ENCODE data around the gene NCKAP5. TPM values are rescaled to one million over a fixed set of nuclear protein-coding genes. Genes with fewer than 3 reads are reported as not detected.

NCKAP5 gene
- total RNA-seq, 1 experiment from 2014 or later, result 3.2 TPM

- ChIA-PET CTCF (no interaction called here), POLR2A (ENCODE audit: unreplicated experiment) (no interaction called here)
- Histone ChIP-seq H4K20me1 (ENCODE audit: low read length) (no peaks in the 10 kb centered on the region), H3K4me1 (ENCODE audit: insufficient read depth, low read length) (peaks cover 5% of the 10 kb centered on the region; the same call in 1 of the 2 replicates), H3K9me2 (replicated peaks; ENCODE audit: low read length) (no peaks in the 10 kb centered on the region), H3F3A (ENCODE audit: low read length, unreplicated experiment) (no peaks in the 10 kb centered on the region), H3K4me2 (ENCODE audit: low read length) (no peak overlapping the region), H3K4me3 (ENCODE audit: low read length) (no peak overlapping the region), H3K27ac (ENCODE audit: low read length) (no peak overlapping the region), H3K79me2 (ENCODE audit: low read length) (no peaks in the 10 kb centered on the region), H3K36me3 (ENCODE audit: low read depth, low read length) (no peaks in the 10 kb centered on the region), H3K9ac (ENCODE audit: low read length) (no peak overlapping the region), H3K9me3 (ENCODE audit: low read length) (no peaks in the 10 kb centered on the region), H3K27me3 (ENCODE audit: low read length) (no peaks in the 10 kb centered on the region), H2AFZ (ENCODE audit: low read length) (no peak overlapping the region)
- intact Hi-C loops (cut with micrococcal nuclease), result loop anchor here (10.0 kb wide), 1 partner anchor 354 kb away; no protein-coding TSS in a partner anchor
- DNase-seq (no peak), ATAC-seq (no peak)
- TF ChIP-seq EZH2 (IDR thresholded peaks at IDR 0.05; ENCODE audit: low read length, unreplicated experiment) (no peak), EZH2phosphoT487 (IDR thresholded peaks at IDR 0.05; ENCODE audit: borderline replicate concordance, low read length) (no peak)
- BruUV-seq (replicated peaks), result no TSS peak
Measured at GRCh38 chr2:133490411-133490980, 77.8 kb downstream of the NCKAP5 start.

GRCh38 chr2:133489641-133490410, 78.4 kb downstream of the NCKAP5 start:
- intact Hi-C loops (cut with micrococcal nuclease), result loop anchor here (10.0 kb wide), 1 partner anchor 355 kb away; no protein-coding TSS in a partner anchor
- ChIA-PET POLR2A (ENCODE audit: unreplicated experiment) (no interaction called here), CTCF (no interaction called here)
- no peak for DNase-seq
- TF ChIP-seq EZH2phosphoT487 (IDR thresholded peaks at IDR 0.05; ENCODE audit: borderline replicate concordance, low read length) (no peak), CTCF (conservative IDR thresholded peaks at IDR 0.05; ENCODE audit: low read depth, low read length) (no peak), EZH2 (IDR thresholded peaks at IDR 0.05; ENCODE audit: low read length, unreplicated experiment) (no peak)
- H3K79me2 ChIP-seq (ENCODE audit: low read length), result no peaks in the 10 kb centered on the region
- no peak overlapping the region for H2AFZ ChIP-seq (ENCODE audit: low read length)
- no peaks in the 10 kb centered on the region for H3K9me3 ChIP-seq (ENCODE audit: low read length)
- H3K4me3 ChIP-seq (ENCODE audit: low read length), result no peak overlapping the region
- H3K9me2 ChIP-seq (replicated peaks; ENCODE audit: low read length), result no peaks in the 10 kb centered on the region
- no peaks in the 10 kb centered on the region for H3F3A ChIP-seq (ENCODE audit: low read length, unreplicated experiment)
- ATAC-seq, result no peak
- BruUV-seq (replicated peaks), result no TSS peak
- H3K36me3 ChIP-seq (ENCODE audit: low read depth, low read length), result no peaks in the 10 kb centered on the region
- H3K27ac ChIP-seq (ENCODE audit: low read length), result no peak overlapping the region
- H3K9ac ChIP-seq (ENCODE audit: low read length), result no peak overlapping the region
- no peaks in the 10 kb centered on the region for H3K27me3 ChIP-seq (ENCODE audit: low read length)
- H3K4me2 ChIP-seq (ENCODE audit: low read length), result no peak overlapping the region
- H4K20me1 ChIP-seq (ENCODE audit: low read length), result no peaks in the 10 kb centered on the region
- H3K4me1 ChIP-seq (ENCODE audit: insufficient read depth, low read length), result peaks cover 5% of the 10 kb centered on the region; the same call in 1 of the 2 replicates

GRCh38 chr2:133489146-133489545, 79.1 kb downstream of the NCKAP5 start:
- Histone ChIP-seq H3K4me1 (ENCODE audit: insufficient read depth, low read length) (peaks cover 5% of the 10 kb centered on the region; the same call in 1 of the 2 replicates), H3K4me3 (ENCODE audit: low read length) (no peak overlapping the region), H3K9ac (ENCODE audit: low read length) (no peak overlapping the region), H3K36me3 (ENCODE audit: low read depth, low read length) (no peaks in the 10 kb centered on the region), H3K9me3 (ENCODE audit: low read length) (no peaks in the 10 kb centered on the region), H3K27ac (ENCODE audit: low read length) (no peak overlapping the region), H3K9me2 (replicated peaks; ENCODE audit: low read length) (no peaks in the 10 kb centered on the region), H4K20me1 (ENCODE audit: low read length) (no peaks in the 10 kb centered on the region), H3K4me2 (ENCODE audit: low read length) (no peak overlapping the region), H2AFZ (ENCODE audit: low read length) (no peak overlapping the region), H3F3A (ENCODE audit: low read length, unreplicated experiment) (no peaks in the 10 kb centered on the region), H3K79me2 (ENCODE audit: low read length) (no peaks in the 10 kb centered on the region), H3K27me3 (ENCODE audit: low read length) (no peaks in the 10 kb centered on the region)
- ATAC-seq, result no peak
- TF ChIP-seq CTCF (conservative IDR thresholded peaks at IDR 0.05; ENCODE audit: low read depth, low read length) (no peak), EZH2 (IDR thresholded peaks at IDR 0.05; ENCODE audit: low read length, unreplicated experiment) (no peak), EZH2phosphoT487 (IDR thresholded peaks at IDR 0.05; ENCODE audit: borderline replicate concordance, low read length) (no peak)
- intact Hi-C loops (cut with micrococcal nuclease), result no loop called here
- ChIA-PET CTCF (no interaction called here), POLR2A (ENCODE audit: unreplicated experiment) (no interaction called here)
- DNase-seq, result no peak
- no TSS peak for BruUV-seq (replicated peaks)

All from PC-3 (cell line).